ENCODE results near the gene DMRTC2. TPM values are rescaled to one million over a fixed set of nuclear protein-coding genes. Genes with fewer than 3 reads are reported as not detected.

Gene DMRTC2
- total and polyA plus RNA-seq, 7 experiments from 2014 or later = 0.12 TPM; not detected in 6

DNA sequence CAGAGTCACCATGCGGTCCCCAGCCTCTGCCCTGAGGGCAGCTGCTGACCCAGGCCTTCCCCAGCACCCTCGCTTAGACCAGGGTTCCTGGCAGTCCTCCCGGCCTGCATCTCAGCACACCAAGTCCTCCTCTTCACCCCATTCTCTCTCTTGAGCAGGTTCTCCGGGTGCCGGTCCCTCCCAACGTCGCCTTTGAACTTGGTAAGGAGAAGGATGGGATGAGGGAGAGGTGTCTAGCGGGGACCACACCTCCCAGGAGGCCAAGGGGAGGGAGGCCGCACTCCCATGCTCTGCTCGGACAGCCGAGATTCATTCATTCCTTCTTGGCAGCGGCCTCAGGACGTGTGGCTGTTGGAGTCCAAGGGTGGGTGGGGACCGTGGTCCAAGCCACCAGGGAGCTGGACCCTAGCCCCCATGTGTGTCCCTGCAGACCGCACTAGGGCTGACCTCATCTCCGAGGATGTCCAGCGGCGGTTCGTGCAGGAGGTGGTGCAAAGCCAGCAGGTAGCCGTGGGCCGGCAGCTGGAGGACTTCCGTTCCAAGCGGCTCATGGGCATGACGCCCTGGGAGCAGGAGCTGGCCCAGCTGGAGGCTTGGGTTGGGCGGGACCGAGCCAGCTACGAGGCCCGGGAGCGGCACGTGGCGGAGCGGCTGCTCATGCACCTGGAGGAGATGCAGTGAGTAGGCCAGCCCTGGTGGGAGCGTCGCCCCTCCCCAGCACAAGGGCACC is 47.5 kb downstream of the DMRTC2 start:
- no peaks in the 10 kb centered on the region for H3K9me3 Mint-ChIP-seq
- peaks cover 37 to 81% (median 53%) of the 10 kb centered on the region in 7 donors for H3K4me1 Mint-ChIP-seq
- Histone ChIP-seq H3K36me3 (ENCODE audit: control insufficient read depth in 2 of 3, insufficient read depth in 3 of 3, low read length in 3 of 3) (peaks cover 30 to 73% (median 47%) of the 10 kb centered on the region in 3 experiments), H3K9me3 (ENCODE audit: control insufficient read depth in 2 of 3, low read length in 3 of 3) (no peaks in the 10 kb centered on the region), H3K27ac (ENCODE audit: low read depth, low read length) (peak overlapping the region; percentile 62), H3K27me3 (ENCODE audit: control insufficient read depth in 2 of 2, insufficient read depth in 2 of 2, low read length in 2 of 2) (no peaks in the 10 kb centered on the region), H3K4me1 (ENCODE audit: control insufficient read depth in 2 of 2, insufficient read depth in 2 of 2, low read length in 2 of 2) (peaks cover 69 to 77% of the 10 kb centered on the region in 2 donors), H3K4me3 (ENCODE audit: low read length) (no peak overlapping the region)
- H3K4me3 Mint-ChIP-seq = peak overlapping the region in 3 of 10 donors; percentile 51 to 85 (median 73)
- CTCF ChIA-PET = interaction anchor here (1.2 to 9.0 kb wide), 2 partner anchors 19 to 33 kb away, joined by 4 to 151 read pairs; partner anchors contain the start of gene CD79A
- peaks cover 8 to 34% (median 24%) of the 10 kb centered on the region in 5 donors for H3K36me3 Mint-ChIP-seq
- H3K27ac Mint-ChIP-seq = peak overlapping the region in 8 of 9 donors; percentile 16 to 99 (median 91)
- ATAC-seq = no peak
- H3K27me3 Mint-ChIP-seq = no peaks in the 10 kb centered on the region
- no peak for DNase-seq
- POLR2A ChIA-PET = interaction anchor here (1.0 to 13.3 kb wide), 8 partner anchors 8 to 66 kb away, joined by 3 to 565 read pairs (median 94); partner anchors contain the start of genes CD79A, ERFL and RPS19
- intact Hi-C loops (cut with micrococcal nuclease) = no loop called here

DNA sequence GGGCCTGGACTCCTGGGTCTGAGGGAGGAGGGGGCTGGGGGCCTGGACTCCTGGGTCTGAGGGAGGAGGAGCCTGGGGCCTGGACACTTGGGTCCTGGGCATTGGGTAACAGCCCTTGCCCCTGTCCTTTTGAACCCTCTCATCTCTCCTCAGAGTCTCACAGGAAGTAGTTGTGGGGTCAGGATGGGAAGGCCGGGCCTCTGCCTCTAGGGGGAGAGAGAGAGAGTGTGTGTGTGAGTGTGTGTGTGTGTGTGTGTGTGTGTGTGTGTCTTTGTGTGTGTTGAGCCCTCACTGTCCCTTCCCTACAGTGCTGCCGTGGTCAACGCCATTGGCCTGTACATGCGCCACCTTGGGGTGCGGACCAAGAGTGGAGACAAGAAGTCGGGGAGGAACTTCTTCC is 49.1 kb downstream of the DMRTC2 start:
- Histone ChIP-seq H3K4me1 (ENCODE audit: control insufficient read depth in 2 of 2, insufficient read depth in 2 of 2, low read length in 2 of 2) (peaks cover 60 to 78% of the 10 kb centered on the region in 2 donors), H3K27ac (ENCODE audit: low read depth, low read length) (peak overlapping the region; percentile 67), H3K36me3 (ENCODE audit: control insufficient read depth in 2 of 3, insufficient read depth in 3 of 3, low read length in 3 of 3) (peaks cover 34 to 89% (median 47%) of the 10 kb centered on the region in 3 experiments), H3K4me3 (ENCODE audit: low read length) (no peak overlapping the region), H3K27me3 (ENCODE audit: control insufficient read depth in 2 of 2, insufficient read depth in 2 of 2, low read length in 2 of 2) (no peaks in the 10 kb centered on the region), H3K9me3 (ENCODE audit: control insufficient read depth in 2 of 3, low read length in 3 of 3) (no peaks in the 10 kb centered on the region)
- ChIA-PET POLR2A (no interaction called here), CTCF (no interaction called here)
- H3K4me3 Mint-ChIP-seq = peak overlapping the region in 9 of 10 donors; percentile 18 to 77 (median 66)
- DNase-seq = peak in 2 of 9 donors; percentile 25 to 31
- intact Hi-C loops (cut with micrococcal nuclease) = no loop called here
- peaks cover 39 to 85% (median 58%) of the 10 kb centered on the region in 7 donors for H3K4me1 Mint-ChIP-seq
- H3K27me3 Mint-ChIP-seq = no peaks in the 10 kb centered on the region
- H3K36me3 Mint-ChIP-seq = peaks cover 3 to 37% (median 27%) of the 10 kb centered on the region in 5 donors
- ATAC-seq = peak; percentile 47
- H3K27ac Mint-ChIP-seq = peak overlapping the region; percentile 78 to 97 (median 89)
- H3K9me3 Mint-ChIP-seq = no peaks in the 10 kb centered on the region

DNA sequence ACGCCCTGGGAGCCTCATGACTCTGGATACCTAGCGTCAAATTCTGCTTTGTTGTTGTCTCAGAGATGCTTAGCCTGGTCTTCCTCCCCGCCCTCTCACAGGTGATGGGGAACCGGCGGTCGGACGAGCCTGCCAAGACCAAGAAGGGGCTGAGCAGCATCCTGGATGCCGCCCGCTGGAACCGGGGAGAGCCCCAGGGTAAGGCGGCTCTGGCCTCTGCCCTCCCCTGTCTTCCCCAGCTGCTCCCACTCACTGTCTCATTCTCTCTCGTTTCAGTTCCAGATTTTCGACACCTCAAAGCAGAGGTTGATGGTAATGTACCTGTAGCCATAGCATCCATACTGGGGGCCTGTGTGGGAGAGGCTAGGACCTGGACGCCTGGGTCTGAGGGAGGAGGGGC is 49.5 kb downstream of the DMRTC2 start:
- Histone ChIP-seq H3K36me3 (ENCODE audit: control insufficient read depth in 2 of 3, insufficient read depth in 3 of 3, low read length in 3 of 3) (peaks cover 31 to 90% (median 43%) of the 10 kb centered on the region in 3 experiments), H3K9me3 (ENCODE audit: control insufficient read depth in 2 of 3, low read length in 3 of 3) (no peaks in the 10 kb centered on the region), H3K27me3 (ENCODE audit: control insufficient read depth in 2 of 2, insufficient read depth in 2 of 2, low read length in 2 of 2) (no peaks in the 10 kb centered on the region), H3K4me3 (ENCODE audit: low read length) (no peak overlapping the region), H3K4me1 (ENCODE audit: control insufficient read depth in 2 of 2, insufficient read depth in 2 of 2, low read length in 2 of 2) (peaks cover 56 to 74% of the 10 kb centered on the region in 2 donors), H3K27ac (ENCODE audit: low read depth, low read length) (peak overlapping the region; percentile 67)
- Mint-ChIP-seq H3K4me3 (peak overlapping the region in 6 of 10 donors; percentile 26 to 77 (median 51)), H3K27ac (peak overlapping the region; percentile 49 to 97 (median 88)), H3K9me3 (no peaks in the 10 kb centered on the region), H3K4me1 (peaks cover 39 to 85% (median 58%) of the 10 kb centered on the region in 7 donors), H3K27me3 (no peaks in the 10 kb centered on the region), H3K36me3 (peaks cover 7 to 37% (median 32%) of the 10 kb centered on the region in 5 donors)
- intact Hi-C loops (cut with micrococcal nuclease) = no loop called here
- no peak for ATAC-seq
- ChIA-PET POLR2A (interaction anchor here (0.6 to 1.7 kb wide), 6 partner anchors 10 to 32 kb away, joined by 4 to 7 read pairs (median 4); no protein-coding TSS in a partner anchor), CTCF (interaction anchor here (1.3 kb wide), 1 partner anchor 17 kb away, joined by 3 read pairs; no protein-coding TSS in a partner anchor)
- DNase-seq = no peak

DNA sequence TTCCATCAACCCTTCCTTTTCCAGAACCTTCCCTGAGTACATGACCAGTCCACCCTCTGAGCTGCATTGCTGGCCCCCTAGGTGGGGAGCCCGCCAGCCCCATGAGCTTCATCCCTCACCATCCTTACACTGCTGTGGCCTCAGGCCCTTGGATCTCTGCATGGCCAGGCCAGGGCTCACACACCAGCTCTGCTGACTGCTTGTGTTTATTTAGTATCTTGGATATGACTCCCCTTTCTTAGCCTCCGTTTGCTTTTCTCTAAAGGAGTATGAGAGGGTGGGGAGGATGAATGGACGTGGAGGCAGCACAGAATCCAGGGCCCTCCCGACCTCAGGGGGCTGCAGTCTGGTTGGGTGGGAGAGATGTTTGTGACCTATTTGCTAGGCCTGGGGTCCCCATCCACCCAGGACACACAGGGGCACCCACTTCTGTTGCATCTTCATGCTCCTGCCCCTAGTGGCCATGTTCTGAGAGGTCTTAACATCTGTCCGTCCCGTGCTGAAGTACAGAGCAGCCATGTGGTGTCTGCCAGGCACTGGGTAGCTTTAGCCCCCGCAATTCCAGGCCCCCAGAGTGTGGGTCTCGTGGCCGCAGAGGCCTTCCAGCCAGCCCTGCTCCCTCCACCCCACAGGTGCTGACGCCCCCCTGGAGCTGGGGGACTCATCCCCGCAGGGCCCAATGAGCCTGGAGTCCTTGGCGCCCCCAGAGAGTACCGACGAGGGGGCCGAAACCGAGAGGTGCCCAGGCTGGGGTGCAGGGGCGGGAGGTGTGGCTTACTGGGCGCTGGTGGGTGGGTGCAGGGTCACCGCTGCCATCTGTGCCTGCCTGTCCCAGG is 51.1 kb downstream of the DMRTC2 start:
- peak overlapping the region; percentile 53 to 95 (median 89) for H3K27ac Mint-ChIP-seq
- ChIA-PET CTCF (interaction anchor here (1.0 to 1.5 kb wide), 3 partner anchors 9 to 23 kb away, joined by 3 to 4 read pairs (median 4); no protein-coding TSS in a partner anchor), POLR2A (interaction anchor here (0.7 to 2.0 kb wide), 7 partner anchors 9 to 24 kb away, joined by 3 to 7 read pairs (median 4); no protein-coding TSS in a partner anchor)
- intact Hi-C loops (cut with micrococcal nuclease) = no loop called here
- Histone ChIP-seq H3K9me3 (ENCODE audit: control insufficient read depth in 2 of 3, low read length in 3 of 3) (no peaks in the 10 kb centered on the region), H3K27me3 (ENCODE audit: control insufficient read depth in 2 of 2, insufficient read depth in 2 of 2, low read length in 2 of 2) (no peaks in the 10 kb centered on the region), H3K27ac (ENCODE audit: low read depth, low read length) (peak overlapping the region; percentile 67), H3K36me3 (ENCODE audit: control insufficient read depth in 2 of 3, insufficient read depth in 3 of 3, low read length in 3 of 3) (peaks cover 28 to 88% (median 44%) of the 10 kb centered on the region in 3 experiments), H3K4me3 (ENCODE audit: low read length) (no peak overlapping the region), H3K4me1 (ENCODE audit: control insufficient read depth in 2 of 2, insufficient read depth in 2 of 2, low read length in 2 of 2) (peaks cover 39 to 69% of the 10 kb centered on the region in 2 donors)
- ATAC-seq (no peak), DNase-seq (no peak)
- no peaks in the 10 kb centered on the region for H3K27me3 Mint-ChIP-seq
- peaks cover 7 to 32% (median 26%) of the 10 kb centered on the region in 5 donors for H3K36me3 Mint-ChIP-seq
- H3K9me3 Mint-ChIP-seq = no peaks in the 10 kb centered on the region
- H3K4me1 Mint-ChIP-seq = peaks cover 32 to 83% (median 56%) of the 10 kb centered on the region in 7 donors
- H3K4me3 Mint-ChIP-seq = peak overlapping the region; percentile 8 to 74 (median 55)

DNA sequence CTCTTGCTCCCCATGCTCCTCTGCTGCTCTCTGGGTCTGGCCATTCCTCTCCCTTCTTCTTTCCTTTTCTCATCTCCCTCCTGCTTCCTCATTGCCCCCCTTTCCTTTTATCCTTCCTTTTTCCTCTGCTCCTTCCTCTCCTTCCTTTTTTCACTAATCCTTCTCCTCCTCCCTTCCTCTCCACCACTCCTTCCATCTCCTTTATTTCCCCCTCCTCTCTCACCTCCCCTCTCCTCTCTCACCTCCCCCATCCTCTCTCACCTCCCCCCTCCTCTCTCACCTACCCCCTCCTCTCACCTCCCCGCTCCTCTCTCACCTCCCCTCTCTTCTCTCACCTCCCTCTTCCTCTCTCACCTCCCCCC is 51.7 kb downstream of the DMRTC2 start:
- Histone ChIP-seq H3K4me3 (ENCODE audit: low read length) (no peak overlapping the region), H3K27ac (ENCODE audit: low read depth, low read length) (peak overlapping the region; percentile 67), H3K36me3 (ENCODE audit: control insufficient read depth in 2 of 3, insufficient read depth in 3 of 3, low read length in 3 of 3) (peaks cover 27 to 88% (median 47%) of the 10 kb centered on the region in 3 experiments), H3K27me3 (ENCODE audit: control insufficient read depth in 2 of 2, insufficient read depth in 2 of 2, low read length in 2 of 2) (no peaks in the 10 kb centered on the region), H3K9me3 (ENCODE audit: control insufficient read depth in 2 of 3, low read length in 3 of 3) (no peaks in the 10 kb centered on the region), H3K4me1 (ENCODE audit: control insufficient read depth in 2 of 2, insufficient read depth in 2 of 2, low read length in 2 of 2) (peaks cover 35 to 63% of the 10 kb centered on the region in 2 donors)
- POLR2A ChIA-PET = interaction anchor here (0.9 to 2.0 kb wide), 3 partner anchors 8 to 16 kb away, joined by 3 to 7 read pairs (median 4); no protein-coding TSS in a partner anchor
- ATAC-seq (no peak), DNase-seq (no peak)
- intact Hi-C loops (cut with micrococcal nuclease) = no loop called here
- CTCF ChIA-PET = interaction anchor here (1.5 kb wide), 1 partner anchor 24 kb away, joined by 4 read pairs; no protein-coding TSS in a partner anchor
- Mint-ChIP-seq H3K27ac (peak overlapping the region in 6 of 9 donors; percentile 29 to 89 (median 89)), H3K27me3 (no peaks in the 10 kb centered on the region), H3K4me1 (peaks cover 29 to 79% (median 53%) of the 10 kb centered on the region in 7 donors), H3K9me3 (no peaks in the 10 kb centered on the region), H3K36me3 (peaks cover 7 to 30% (median 24%) of the 10 kb centered on the region in 5 donors), H3K4me3 (peak overlapping the region in 6 of 10 donors; percentile 24 to 64 (median 43))

DNA sequence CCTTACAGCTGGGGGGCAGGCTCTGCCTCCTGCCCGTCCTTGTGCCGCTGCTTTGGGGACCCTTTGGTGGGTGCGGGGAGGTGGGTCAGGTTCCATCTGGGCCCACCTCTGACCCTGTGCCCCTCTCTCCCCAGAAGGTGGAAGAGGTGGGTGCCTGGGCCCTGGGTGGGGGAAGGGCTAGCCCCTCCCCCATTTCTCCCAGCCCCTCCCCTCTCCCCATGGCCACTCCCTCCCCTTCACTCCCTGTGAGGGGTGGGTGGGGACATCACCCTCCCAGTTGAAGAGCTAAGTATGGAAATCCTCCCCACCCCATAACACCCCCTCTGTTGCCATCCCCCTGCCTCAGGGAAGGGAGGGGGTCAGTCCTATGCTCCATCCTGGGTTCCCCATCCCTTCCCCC is 52.3 kb downstream of the DMRTC2 start:
- H3K4me1 ChIP-seq (ENCODE audit: control insufficient read depth in 2 of 2, insufficient read depth in 2 of 2, low read length in 2 of 2) = peaks cover 28 to 62% of the 10 kb centered on the region in 2 donors
- POLR2A ChIA-PET = interaction anchor here (0.8 to 15.6 kb wide), 5 partner anchors 9 to 15 kb away, joined by 3 to 348 read pairs (median 3); partner anchors contain the start of gene ARHGEF1
- CTCF ChIA-PET = no interaction called here
- H3K27ac Mint-ChIP-seq = peak overlapping the region in 4 of 9 donors; percentile 56 to 83 (median 75)
- H3K4me1 Mint-ChIP-seq = peaks cover 30 to 78% (median 50%) of the 10 kb centered on the region in 7 donors
- H3K27ac ChIP-seq (ENCODE audit: low read depth, low read length) = peak overlapping the region; percentile 40
- peak overlapping the region in 1 of 10 donors; percentile 58 for H3K4me3 Mint-ChIP-seq
- no peaks in the 10 kb centered on the region for H3K27me3 Mint-ChIP-seq
- no peak overlapping the region for H3K4me3 ChIP-seq (ENCODE audit: low read length)
- ATAC-seq (no peak), DNase-seq (no peak)
- peaks cover 28 to 88% (median 51%) of the 10 kb centered on the region in 3 experiments for H3K36me3 ChIP-seq (ENCODE audit: control insufficient read depth in 2 of 3, insufficient read depth in 3 of 3, low read length in 3 of 3)
- intact Hi-C loops (cut with micrococcal nuclease) = no loop called here
- H3K27me3 ChIP-seq (ENCODE audit: control insufficient read depth in 2 of 2, insufficient read depth in 2 of 2, low read length in 2 of 2) = no peaks in the 10 kb centered on the region
- H3K9me3 ChIP-seq (ENCODE audit: control insufficient read depth in 2 of 3, low read length in 3 of 3) = no peaks in the 10 kb centered on the region
- peaks cover 7 to 34% (median 23%) of the 10 kb centered on the region in 5 donors for H3K36me3 Mint-ChIP-seq
- H3K9me3 Mint-ChIP-seq = no peaks in the 10 kb centered on the region
